C1 segment of cervical spinal cord (tissue), 14 donors: ENCODE results near the gene OR5I1.
"Not testable (repeated sequence)": the region's sequence is repeated elsewhere in the genome, so short reads cannot be mapped to it uniquely, and the experiment has no call there.

Experiments used
- DNase-seq, 14 donors: peaks; one replicate each; lab custom pipeline; 2025; lab: John Stamatoyannopoulos, UW

The OR5I1 gene

GRCh38 chr11:55936300-55936699 is at the start of gene OR5I1:
Gene OR5I1 (minus strand): TSS chr11:55936400. CDS start chr11:55936400, 0 bp downstream.
- DNase-seq: no peak

DNA sequence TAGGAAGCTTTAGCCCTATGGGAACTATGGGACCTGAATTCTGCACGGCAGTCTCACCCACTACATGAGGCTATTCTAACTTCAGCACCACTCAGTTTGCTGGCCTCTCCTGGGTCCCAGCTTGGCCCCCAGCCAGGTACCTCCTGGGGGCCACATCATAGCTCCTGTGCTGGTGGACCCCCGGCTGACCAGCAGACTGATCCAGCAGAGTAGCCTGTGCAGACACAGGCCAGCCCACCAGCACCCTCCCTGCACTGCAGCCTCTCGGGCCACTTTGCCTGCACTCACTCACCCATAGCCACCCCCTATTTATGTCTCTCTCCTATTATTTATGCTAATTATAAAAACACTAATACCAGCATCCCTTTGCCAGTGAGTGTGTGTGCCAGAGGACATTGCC is 34.7 kb upstream of the OR5I1 start:
- DNase-seq: no peak

- DNase-seq: no peak
These were observed 33.6 kb upstream of the OR5I1 start, which contains the start of gene OR10AG1 for GRCh38 chr11:55969845-55970244. Gene OR10AG1 (minus strand): TSS chr11:55969945. CDS start chr11:55969907, 38 bp downstream.

DNA sequence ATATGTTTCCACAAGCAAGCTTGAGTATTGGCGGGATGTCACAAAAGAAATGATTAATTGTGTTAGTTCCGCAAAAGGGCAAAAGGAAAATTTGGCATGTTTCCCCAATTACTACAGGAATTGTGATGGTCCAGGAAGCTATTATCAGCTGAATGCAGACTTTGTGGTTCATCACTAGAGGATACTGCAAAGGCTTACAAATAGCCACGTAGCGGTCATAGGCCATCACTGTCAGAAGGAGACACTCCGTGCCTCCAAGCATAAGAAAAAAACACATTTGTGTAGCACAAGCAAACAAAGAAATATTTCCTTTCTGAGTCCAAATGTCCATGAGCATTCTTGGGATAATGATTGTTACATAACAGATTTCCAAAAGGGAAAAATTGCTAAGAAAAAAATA is 31.7 kb upstream of the OR5I1 start:
- no peak for DNase-seq

- no peak for DNase-seq
These were observed 30.2 kb upstream of the OR5I1 start for GRCh38 chr11:55966391-55966790.

DNA sequence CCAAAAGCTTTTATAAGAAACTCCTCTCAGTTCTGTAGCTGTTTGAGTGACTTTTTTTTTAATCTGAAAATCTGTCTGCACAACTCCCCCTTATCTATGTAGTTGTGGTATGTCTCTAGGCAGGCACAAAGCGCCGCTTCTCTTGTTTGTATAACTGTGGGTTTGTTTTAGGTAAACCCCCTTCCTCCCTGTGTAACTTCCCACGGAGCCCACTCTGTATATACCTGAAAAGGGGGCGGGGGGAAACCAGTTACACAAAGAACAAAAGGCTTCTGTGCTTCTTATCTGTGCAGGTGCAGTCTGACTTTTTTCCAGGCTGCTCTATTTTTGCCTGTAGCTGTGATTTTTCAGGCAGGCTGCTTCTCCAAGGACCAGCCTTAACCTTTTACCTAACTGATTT is 20.3 kb upstream of the OR5I1 start:
- no peak for DNase-seq

GRCh38 chr11:55949330-55949729 is 13.1 kb upstream of the OR5I1 start:
- DNase-seq: no peak

DNA sequence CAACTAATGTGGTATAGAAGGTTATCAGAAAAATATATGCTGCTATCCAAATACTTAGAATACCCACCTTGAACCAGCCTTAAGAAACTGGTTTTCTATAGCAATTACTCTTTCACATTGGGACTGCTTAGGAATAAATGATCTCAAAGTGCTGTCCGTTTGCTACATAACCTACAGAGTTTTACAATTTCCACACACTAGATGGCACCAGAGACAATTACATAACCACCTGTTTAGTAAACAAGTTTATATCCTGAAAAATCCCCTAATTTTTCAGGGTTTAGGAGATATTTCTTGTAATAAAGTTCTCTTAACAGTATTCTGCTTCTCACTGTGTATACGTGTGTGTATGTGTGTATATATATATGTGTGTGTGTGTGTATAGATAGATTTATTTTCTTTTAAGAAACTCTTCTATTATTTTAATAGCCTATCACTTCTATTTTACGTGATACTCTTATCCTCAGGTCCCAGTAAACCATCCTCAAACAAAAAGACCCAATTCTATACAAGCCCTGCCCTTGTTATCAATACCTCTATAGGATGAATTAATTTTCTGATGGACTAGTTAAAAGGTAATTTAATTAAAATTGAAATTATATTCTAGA is 6.7 kb upstream of the OR5I1 start:
- no peak for DNase-seq

DNA sequence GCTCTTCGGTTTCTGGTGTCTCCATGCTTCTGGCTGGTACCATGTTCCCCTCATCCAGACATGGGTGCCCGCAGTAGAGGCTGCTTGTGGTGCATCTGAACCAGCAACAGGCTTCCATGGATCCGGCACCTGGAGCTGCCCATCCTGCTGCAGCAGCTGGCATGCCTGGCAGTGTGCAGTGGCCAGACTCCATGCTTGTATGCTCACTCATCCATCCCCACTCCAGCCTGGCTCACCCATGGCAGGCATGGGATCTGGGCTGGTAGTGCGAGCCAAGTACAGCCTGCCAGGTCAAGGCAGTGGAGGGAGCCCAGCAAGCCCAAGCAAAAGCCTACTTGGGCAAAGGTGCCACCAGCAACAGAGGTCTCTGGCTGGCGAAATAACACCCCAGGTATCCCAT is 15.7 kb downstream of the OR5I1 start:
- DNase-seq: no peak

GRCh38 chr11:55914482-55914881 is 21.7 kb downstream of the OR5I1 start, which contains the start of gene OR5W2:
Gene OR5W2 (minus strand): TSS chr11:55914582. CDS start chr11:55914582, 0 bp downstream.
- no peak for DNase-seq

GRCh38 chr11:55902308-55902707 is 33.9 kb downstream of the OR5I1 start:
- DNase-seq: no peak

DNA sequence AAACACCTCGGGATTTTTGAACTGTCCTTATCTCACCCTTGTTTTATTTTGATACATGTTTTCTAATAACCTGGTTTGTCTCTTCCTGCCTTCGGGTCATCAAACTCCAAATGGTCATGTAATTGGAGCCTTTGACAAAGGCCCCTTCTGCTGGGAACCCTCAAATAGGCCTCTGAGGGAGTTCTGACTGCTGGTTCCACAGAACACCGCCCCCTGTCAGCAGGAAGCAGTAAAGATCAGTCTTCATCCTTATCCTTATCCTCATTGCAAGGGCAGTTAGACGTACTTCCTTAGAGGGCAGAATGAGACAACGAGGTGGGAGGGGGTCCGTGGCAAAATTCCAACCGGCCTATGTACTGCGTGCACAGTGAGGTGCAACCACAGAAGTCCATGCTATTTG is 41.0 kb downstream of the OR5I1 start:
- no peak for DNase-seq

DNA sequence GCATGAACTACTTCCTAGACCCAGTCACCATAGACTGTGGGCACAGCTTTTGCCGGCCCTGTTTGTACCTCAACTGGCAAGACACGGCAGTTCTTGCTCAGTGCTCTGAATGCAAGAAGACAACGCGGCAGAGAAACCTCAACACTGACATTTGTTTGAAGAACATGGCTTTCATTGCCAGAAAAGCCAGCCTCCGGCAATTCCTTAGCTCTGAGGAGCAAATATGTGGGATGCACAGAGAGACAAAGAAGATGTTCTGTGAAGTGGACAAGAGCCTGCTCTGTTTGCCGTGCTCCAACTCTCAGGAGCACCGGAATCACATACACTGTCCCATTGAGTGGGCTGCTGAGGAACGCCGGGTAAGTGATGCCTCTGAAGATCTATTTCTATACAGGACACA is 50.7 kb downstream of the OR5I1 start:
- not testable (repeated sequence) for DNase-seq
